Measurements from ENCODE around the gene C4orf46. TPM values are rescaled to one million over a fixed set of nuclear protein-coding genes. Genes with fewer than 3 reads are reported as not detected.

The C4orf46 gene
- total RNA-seq, 1 donor from 2014 or later: 18.5 TPM

GRCh38 chr4:158673633-158674032, 1.9 kb upstream of the C4orf46 start:
- DNase-seq: no peak
- Mint-ChIP-seq H3K4me3 (ENCODE audit: unreplicated experiment) (no peak overlapping the region), H3K4me1 (ENCODE audit: low read depth, unreplicated experiment) (peaks cover 10% of the 10 kb centered on the region), H3K27ac (ENCODE audit: unreplicated experiment) (peak overlapping the region; percentile 8), H3K36me3 (ENCODE audit: unreplicated experiment) (no peaks in the 10 kb centered on the region), H3K27me3 (ENCODE audit: unreplicated experiment) (peaks cover 12% of the 10 kb centered on the region), H3K9me3 (ENCODE audit: unreplicated experiment) (peaks cover 18% of the 10 kb centered on the region)
- TF ChIP-seq CTCF (IDR thresholded peaks at IDR 0.05; ENCODE audit: partially characterized antibody, unreplicated experiment): no peak

DNA sequence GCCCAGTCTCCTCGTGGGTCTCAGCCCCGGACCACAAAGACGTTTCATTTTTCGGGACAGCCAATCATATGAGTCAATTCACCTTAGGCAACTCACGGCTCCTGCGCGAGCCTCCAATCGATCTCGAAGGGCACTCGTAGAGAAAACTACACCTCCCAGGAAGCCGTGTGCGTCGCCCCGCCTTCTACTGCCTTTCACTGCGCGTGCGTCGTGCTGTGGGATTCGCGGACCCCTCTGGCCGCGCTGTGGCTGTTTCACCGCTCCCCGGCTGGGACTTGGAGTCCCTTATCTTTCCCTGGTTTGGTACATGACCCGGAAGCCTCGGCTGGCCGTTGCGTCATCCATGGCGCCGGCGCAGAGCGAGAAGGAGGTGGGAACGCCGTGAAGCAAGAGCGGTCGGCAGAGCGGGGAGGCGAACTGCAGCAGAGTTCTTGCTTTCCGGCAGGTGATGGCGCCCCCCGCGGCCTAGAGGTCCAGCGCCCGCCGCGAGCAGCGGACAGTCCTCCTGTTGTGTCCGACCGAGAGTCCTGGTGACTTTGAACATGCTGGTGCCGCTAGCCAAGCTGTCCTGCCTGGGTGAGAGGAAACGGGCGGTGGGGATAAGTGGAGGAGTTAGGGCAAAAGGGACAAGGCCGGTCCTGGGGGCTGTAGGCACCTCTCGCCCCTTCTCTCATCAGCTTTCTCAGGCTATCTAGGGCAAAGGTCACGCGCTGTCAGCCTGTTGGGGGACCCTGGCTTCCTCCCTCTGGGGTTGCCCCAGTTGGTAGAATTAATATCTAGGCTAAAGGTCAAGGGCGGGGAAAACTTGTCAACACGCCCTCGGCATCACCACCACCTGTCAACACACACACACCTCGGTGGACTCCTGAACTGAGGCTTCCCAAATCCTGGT, 474 bp upstream of the C4orf46 start, which contains the start of gene ETFDH:
Gene ETFDH, plus strand, starts transcription at position 382 of the 892 bp plus-strand sequence. Its CDS starts 161 bp downstream, at position 543.
- TF ChIP-seq CTCF (IDR thresholded peaks at IDR 0.05; ENCODE audit: partially characterized antibody, unreplicated experiment): peak; percentile 57
- peak within 1 kb of the TSS; percentile 100 for H3K27ac Mint-ChIP-seq (ENCODE audit: unreplicated experiment)
- H3K4me3 Mint-ChIP-seq (ENCODE audit: unreplicated experiment): peak within 1 kb of the TSS; percentile 100
- peaks cover 12% of the 10 kb centered on the region for H3K27me3 Mint-ChIP-seq (ENCODE audit: unreplicated experiment)
- peaks cover 18% of the 10 kb centered on the region for H3K9me3 Mint-ChIP-seq (ENCODE audit: unreplicated experiment)
- H3K4me1 Mint-ChIP-seq (ENCODE audit: low read depth, unreplicated experiment): peaks cover 10% of the 10 kb centered on the region
- no peaks in the 10 kb centered on the region for H3K36me3 Mint-ChIP-seq (ENCODE audit: unreplicated experiment)
- peak; percentile 98 for DNase-seq

GRCh38 chr4:158670975-158671664, 567 bp downstream of the C4orf46 start:
- peaks cover 18% of the 10 kb centered on the region for H3K9me3 Mint-ChIP-seq (ENCODE audit: unreplicated experiment)
- no peaks in the 10 kb centered on the region for H3K36me3 Mint-ChIP-seq (ENCODE audit: unreplicated experiment)
- peaks cover 12% of the 10 kb centered on the region for H3K27me3 Mint-ChIP-seq (ENCODE audit: unreplicated experiment)
- H3K27ac Mint-ChIP-seq (ENCODE audit: unreplicated experiment): peak overlapping the region; percentile 100
- peak overlapping the region; percentile 100 for H3K4me3 Mint-ChIP-seq (ENCODE audit: unreplicated experiment)
- H3K4me1 Mint-ChIP-seq (ENCODE audit: low read depth, unreplicated experiment): peaks cover 10% of the 10 kb centered on the region
- DNase-seq: peak; percentile 67
- TF ChIP-seq CTCF (IDR thresholded peaks at IDR 0.05; ENCODE audit: partially characterized antibody, unreplicated experiment): no peak

GRCh38 chr4:158669310-158669709, 2.4 kb downstream of the C4orf46 start:
- H3K4me1 Mint-ChIP-seq (ENCODE audit: low read depth, unreplicated experiment): peaks cover 10% of the 10 kb centered on the region
- peaks cover 12% of the 10 kb centered on the region for H3K27me3 Mint-ChIP-seq (ENCODE audit: unreplicated experiment)
- H3K4me3 Mint-ChIP-seq (ENCODE audit: unreplicated experiment): peak overlapping the region; percentile 23
- no peak for DNase-seq
- H3K36me3 Mint-ChIP-seq (ENCODE audit: unreplicated experiment): peaks cover 5% of the 10 kb centered on the region
- H3K9me3 Mint-ChIP-seq (ENCODE audit: unreplicated experiment): peaks cover 20% of the 10 kb centered on the region
- H3K27ac Mint-ChIP-seq (ENCODE audit: unreplicated experiment): peak overlapping the region; percentile 62
- no peak for TF ChIP-seq CTCF (IDR thresholded peaks at IDR 0.05; ENCODE audit: partially characterized antibody, unreplicated experiment)

All from glutamatergic neuron (in vitro differentiated cells).